Rectal smooth muscle tissue (tissue), 1 donor: ENCODE measurements around the gene RNH1.

Source experiments
- H3K27ac ChIP-seq: one replicate; pipeline ENCODE4 v1.7.0; 2013; ENCODE audit warnings: low read depth, low read length, inconsistent platforms
- H3K27me3 ChIP-seq: one replicate; pipeline ENCODE4 v1.7.0; 2013; ENCODE audit warnings: low read length; ENCODE audit not compliant: control insufficient read depth, insufficient read depth
- H3K36me3 ChIP-seq: one replicate; pipeline ENCODE4 v1.7.0; 2013; ENCODE audit warnings: low read length; ENCODE audit not compliant: control insufficient read depth, insufficient read depth
- H3K4me1 ChIP-seq: one replicate; pipeline ENCODE4 v1.7.0; 2013; ENCODE audit warnings: low read length; ENCODE audit not compliant: control insufficient read depth, insufficient read depth
- H3K4me3 ChIP-seq: one replicate; pipeline ENCODE4 v1.7.0; 2013; ENCODE audit warnings: low read length
- H3K9ac ChIP-seq: one replicate; pipeline ENCODE4 v1.7.0; 2013; ENCODE audit warnings: low read length

RNH1 gene

DNA sequence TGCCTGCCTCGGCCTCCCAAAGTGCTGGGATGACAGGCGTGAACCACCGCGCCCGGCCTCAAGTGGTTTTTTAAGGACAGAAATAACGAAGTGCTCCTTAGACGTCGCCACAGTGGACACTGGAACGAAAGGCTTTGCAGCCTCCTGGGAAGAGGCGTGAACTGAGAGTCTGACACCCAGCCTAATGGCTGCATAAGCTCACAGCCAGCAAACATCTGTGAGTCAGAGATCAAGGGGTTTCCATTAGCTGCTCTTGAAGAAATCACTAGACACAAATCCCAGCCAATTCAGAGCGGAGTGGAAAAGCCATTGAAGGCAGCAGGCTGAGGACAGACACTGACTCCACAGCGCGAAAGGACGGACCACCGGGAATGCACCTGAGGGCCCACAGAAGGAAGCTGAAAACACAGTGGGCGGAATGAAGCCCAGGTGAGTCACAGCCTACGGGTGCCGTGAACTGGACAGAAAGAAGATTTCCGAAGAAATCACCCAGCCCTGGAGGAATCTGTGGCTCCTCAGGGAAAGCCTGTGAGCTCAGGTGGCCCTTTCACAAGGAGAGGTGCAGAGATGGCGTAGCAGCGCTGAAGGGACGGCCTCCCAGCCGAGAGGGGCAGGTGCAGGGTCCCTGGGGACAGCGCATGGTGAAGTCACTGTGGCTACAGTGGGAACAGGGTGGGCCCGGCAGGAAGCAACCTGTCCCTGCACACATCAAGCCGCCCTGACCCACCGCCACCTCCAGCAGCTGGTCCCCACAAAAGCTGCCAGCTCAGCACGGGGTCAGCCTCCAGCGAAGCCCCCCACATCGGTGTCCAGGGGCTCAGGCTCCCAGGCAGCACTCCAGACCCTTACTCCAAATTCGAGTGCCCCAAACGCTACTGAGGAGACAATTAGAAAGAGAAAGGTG, 41.9 kb upstream of the RNH1 start:
- no peak overlapping the region for H3K9ac ChIP-seq
- peaks cover 15% of the 10 kb centered on the region for H3K27me3 ChIP-seq
- H3K36me3 ChIP-seq: no peaks in the 10 kb centered on the region
- H3K4me3 ChIP-seq: no peak overlapping the region
- no peak overlapping the region for H3K27ac ChIP-seq
- no peaks in the 10 kb centered on the region for H3K4me1 ChIP-seq

DNA sequence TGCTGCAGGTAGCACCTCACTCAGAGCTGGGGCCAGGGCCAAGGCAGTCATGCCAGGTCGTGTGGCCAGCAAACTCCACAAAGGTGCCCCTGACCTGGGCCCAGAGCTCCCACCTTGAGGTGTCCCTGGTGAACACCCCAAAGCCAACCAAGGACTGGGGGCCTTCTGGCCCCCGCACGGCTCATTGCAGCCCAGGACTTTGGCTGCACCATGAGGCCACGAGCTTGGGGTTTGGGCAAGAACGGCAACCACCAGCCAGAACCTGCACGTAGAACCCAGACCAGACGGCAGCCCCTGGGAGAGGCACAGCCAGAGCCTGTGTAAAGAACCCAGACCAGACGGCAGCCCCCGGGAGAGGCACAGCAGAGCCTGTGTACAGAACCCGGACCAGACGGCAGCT, 38.1 kb upstream of the RNH1 start:
- no peaks in the 10 kb centered on the region for H3K4me1 ChIP-seq
- H3K36me3 ChIP-seq: no peaks in the 10 kb centered on the region
- no peak overlapping the region for H3K9ac ChIP-seq
- H3K27me3 ChIP-seq: no peaks in the 10 kb centered on the region
- H3K27ac ChIP-seq: no peak overlapping the region
- no peak overlapping the region for H3K4me3 ChIP-seq

- H3K36me3 ChIP-seq: no peaks in the 10 kb centered on the region
- no peak overlapping the region for H3K27ac ChIP-seq
- H3K27me3 ChIP-seq: no peaks in the 10 kb centered on the region
- no peak overlapping the region for H3K4me3 ChIP-seq
- no peaks in the 10 kb centered on the region for H3K4me1 ChIP-seq
- no peak overlapping the region for H3K9ac ChIP-seq
Observed at GRCh38 chr11:544817-545166, 37.8 kb upstream of the RNH1 start.

DNA sequence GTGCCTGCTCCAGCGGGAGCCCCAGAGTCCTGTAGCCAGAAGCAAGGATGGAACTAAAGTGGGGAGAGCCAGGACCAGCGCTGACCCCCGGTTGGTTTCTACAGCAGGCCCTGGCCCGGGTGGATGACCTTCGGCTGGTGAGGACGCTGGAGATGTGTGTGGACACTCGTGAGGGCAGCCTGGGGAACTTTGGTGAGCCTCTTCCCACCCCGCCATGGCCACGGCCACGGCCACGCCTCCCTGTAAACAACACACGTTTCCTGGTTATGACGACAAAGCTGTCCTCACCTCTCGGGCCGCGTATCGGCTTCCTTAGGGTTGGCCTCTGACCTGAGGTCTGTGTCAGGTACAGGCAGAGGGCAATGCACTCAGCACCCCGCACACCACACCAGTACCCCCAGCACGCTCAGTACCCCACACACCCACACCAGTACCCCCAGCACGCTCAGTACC, 34.4 kb upstream of the RNH1 start:
- H3K9ac ChIP-seq: no peak overlapping the region
- no peak overlapping the region for H3K27ac ChIP-seq
- no peak overlapping the region for H3K4me3 ChIP-seq
- no peaks in the 10 kb centered on the region for H3K4me1 ChIP-seq
- peaks cover 4% of the 10 kb centered on the region for H3K27me3 ChIP-seq
- H3K36me3 ChIP-seq: no peaks in the 10 kb centered on the region

DNA sequence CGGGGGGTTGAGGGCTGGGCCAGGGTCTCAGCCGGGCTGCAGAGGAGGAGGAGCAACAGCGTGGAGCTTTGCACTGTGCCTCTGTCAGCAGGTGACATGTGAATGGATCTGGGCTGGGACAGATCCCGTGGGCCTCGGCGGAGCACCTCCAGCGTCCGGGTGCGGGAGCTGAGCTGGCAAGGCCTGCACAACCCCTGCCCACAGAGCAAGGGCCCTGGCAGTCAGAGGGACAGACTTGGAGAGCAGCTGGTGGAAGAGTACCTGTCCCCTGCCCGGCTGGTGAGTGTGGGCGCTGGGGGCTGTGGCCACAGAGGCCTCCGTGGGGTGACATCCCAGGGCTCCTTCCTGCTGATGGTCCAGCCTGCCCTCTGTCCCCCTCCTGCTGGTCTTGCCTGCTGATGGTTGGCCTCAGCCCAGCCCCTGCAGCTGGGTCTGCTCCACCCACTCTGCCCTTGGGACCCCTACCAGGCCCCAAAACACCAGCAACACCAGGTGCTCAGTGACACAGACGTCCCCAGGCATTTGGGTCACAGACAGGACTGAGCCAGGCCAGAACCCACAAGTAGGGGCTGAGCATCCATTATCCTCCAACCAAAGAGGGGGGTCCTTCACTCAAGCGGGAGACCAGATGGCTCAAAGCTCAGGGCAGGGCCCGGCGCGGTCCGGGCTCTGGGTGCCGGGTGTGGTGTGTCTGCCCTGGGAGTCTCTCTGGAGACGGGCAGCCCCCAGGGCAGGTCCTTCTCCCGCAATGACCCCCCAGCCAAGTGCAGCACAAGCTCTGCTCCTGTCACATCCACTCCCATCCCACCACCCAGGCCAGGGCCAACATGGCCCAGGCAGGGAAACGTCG, 33.8 kb upstream of the RNH1 start:
- Histone ChIP-seq H3K4me1 (no peaks in the 10 kb centered on the region), H3K27me3 (peaks cover 4% of the 10 kb centered on the region), H3K9ac (no peak overlapping the region), H3K36me3 (no peaks in the 10 kb centered on the region), H3K4me3 (no peak overlapping the region), H3K27ac (no peak overlapping the region)

DNA sequence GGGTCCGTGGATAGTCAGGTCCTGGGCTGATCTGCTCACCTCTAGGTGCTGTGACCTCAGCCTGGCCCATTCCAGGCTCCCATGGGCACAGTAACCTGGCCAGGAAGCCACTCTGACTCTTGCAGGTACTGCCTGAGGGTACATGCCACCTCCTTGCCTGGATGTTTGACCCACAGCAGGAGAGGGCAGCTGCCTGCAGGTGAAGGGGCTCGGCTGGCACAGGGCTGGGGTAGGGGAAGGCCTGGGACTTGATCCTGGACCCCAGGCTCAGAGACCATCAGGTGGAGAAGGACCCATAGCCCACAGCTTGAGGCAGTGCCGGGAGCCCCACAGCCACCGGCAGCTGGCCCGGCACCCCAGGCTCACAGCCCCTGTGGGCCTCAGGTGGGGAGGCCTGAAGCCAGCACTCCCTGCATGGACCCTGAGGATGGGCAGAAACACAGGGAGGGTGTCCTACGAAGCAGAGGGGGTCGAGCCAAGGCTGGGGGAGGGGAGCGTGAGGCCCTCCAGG, 33.0 kb upstream of the RNH1 start:
- no peaks in the 10 kb centered on the region for H3K36me3 ChIP-seq

DNA sequence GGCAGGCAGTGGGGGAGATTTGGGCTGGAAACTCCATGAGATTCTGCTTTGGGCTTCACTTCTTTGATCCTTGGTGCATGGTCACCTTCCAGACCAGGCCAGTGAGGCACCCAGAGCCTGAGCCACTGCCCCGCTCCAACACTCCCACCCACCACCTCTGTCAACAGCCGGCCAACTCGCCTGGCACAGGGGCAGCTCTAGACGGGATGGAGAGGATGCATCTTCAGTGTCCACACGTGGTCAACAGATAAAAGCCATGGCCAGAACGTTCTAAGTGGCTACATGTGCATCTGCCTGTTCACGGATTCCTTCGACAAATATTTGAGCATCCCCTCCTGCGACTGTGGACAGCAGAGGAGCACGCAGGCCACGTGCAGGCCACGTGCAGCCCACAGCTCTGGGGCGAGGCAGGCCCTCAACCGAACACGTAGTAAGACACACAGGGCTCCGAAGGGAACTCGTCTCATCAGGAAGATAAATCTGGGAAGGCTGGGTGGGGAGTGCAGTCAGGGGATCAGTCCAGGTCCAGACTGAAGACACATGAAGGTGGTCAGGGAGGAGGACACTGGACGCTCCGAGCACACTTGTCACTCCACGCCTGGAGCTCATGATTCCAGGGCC, 31.5 kb upstream of the RNH1 start:
- H3K4me1 ChIP-seq: peaks cover 7% of the 10 kb centered on the region
- no peak overlapping the region for H3K9ac ChIP-seq
- no peak overlapping the region for H3K27ac ChIP-seq
- H3K4me3 ChIP-seq: no peak overlapping the region
- H3K27me3 ChIP-seq: peaks cover 4% of the 10 kb centered on the region
- peaks cover under 1% of the 10 kb centered on the region for H3K36me3 ChIP-seq

More for the DNA sequence above, 33.0 kb upstream of the RNH1 start:
- H3K27ac ChIP-seq: no peak overlapping the region
- H3K4me1 ChIP-seq: no peaks in the 10 kb centered on the region
- H3K9ac ChIP-seq: no peak overlapping the region
- peaks cover 4% of the 10 kb centered on the region for H3K27me3 ChIP-seq
- no peak overlapping the region for H3K4me3 ChIP-seq

GRCh38 chr11:537622-538430, 30.8 kb upstream of the RNH1 start:
- Histone ChIP-seq H3K27me3 (peaks cover 4% of the 10 kb centered on the region), H3K4me3 (peak overlapping the region; percentile 55), H3K4me1 (peaks cover 7% of the 10 kb centered on the region), H3K9ac (no peak overlapping the region), H3K36me3 (peaks cover 5% of the 10 kb centered on the region), H3K27ac (no peak overlapping the region)

DNA sequence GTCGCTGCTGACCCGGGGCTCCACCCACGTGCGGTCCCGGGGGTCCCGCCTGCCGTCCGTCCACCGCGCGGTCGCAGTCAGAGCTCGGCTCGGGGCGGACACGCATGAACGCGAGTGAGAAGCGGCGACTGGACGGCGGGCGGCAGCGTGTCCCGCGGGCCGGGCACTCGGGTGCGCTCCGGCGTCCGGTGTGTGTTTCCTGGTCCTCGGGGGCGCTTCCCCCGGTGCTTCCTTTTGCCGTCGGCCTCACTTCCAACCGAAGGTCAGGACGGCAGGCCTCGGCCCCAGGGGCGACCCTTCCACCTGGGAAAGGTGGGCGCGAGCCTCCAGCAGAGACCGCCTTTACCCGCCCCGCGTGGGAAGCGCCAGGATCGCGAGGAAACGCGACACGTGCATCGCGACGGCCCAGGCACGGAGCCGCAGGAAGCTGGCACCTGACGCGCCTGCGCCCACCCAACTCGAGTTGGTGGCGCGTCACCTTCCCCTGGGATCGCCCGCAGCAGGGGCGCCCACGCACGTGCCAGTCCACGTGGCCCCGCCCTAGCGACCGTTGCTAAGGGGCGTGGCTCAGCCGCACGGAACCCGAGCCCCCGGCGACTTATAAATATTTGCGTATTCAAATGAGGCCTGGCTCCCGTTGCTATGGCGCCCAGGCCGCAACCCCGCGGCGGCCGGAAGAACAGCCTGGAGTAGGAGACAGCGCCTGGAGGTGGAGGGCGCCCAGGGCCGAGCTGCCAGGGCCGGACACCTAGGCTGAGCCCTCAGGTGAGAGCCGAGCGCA, 30.0 kb upstream of the RNH1 start, which contains the start of gene LRRC56:
Gene LRRC56, plus strand, starts transcription at position 687 of the 781 bp plus-strand sequence. CDS start 3,158 bp downstream, outside the sequence.
- Histone ChIP-seq H3K27me3 (peaks cover 4% of the 10 kb centered on the region), H3K36me3 (peaks cover 12% of the 10 kb centered on the region), H3K9ac (peak within 1 kb of the TSS; percentile 17), H3K4me1 (peaks cover 7% of the 10 kb centered on the region), H3K4me3 (peak within 1 kb of the TSS; percentile 55), H3K27ac (no peak within 1 kb of the TSS)

DNA sequence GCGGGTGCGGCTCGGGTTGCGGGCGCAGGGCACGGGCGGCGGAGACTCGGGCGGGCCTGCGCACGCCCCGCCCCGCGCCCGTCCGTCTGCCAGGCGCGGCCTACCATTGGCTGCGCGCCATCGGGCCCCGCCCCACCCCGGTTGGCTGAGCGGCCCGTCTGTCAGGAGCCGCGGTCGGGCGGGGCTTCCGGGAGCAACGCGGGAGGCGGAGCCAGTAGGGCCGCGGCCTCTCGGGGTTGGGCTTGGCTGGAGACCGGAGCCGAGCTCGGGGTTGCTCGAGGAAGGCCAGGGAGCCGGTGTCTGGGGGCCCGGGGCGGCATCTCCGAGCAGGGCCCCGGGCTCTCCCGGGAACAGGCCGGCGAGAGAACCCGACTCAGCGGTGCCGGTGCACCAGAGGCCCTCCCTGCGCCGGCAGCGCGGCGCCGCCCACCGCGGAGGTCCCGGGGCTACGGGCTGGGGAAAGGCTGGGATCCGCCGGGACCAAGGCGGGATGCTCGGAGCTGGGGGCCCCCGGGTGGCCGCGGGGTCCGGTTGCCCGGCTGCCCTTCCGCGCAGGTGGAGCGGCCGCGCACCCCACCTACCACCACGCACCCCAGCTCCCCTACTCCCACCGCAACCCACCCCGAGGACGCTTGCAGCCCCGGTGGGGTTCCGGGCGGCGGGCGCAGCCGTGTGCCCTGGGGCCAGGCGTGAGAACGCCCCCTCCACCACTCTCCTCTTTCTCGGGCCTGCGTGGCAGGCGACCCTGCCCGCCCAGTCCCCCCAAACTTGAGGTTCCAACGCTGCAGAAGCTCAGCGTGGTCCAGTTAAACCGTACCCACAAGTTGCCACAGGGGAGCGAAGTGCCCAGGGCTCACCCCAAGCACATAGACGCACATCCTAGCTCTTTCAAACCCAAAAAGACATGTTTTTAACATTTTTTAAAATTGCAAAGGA, 28.7 kb upstream of the RNH1 start, which contains the start of gene HRAS:
Gene HRAS, minus strand, starts transcription at position 58 of the 936 bp plus-strand sequence.
- Histone ChIP-seq H3K9ac (peak within 1 kb of the TSS; percentile 49), H3K27ac (peak within 1 kb of the TSS; percentile 32), H3K4me1 (peaks cover 7% of the 10 kb centered on the region), H3K4me3 (peak within 1 kb of the TSS; percentile 78), H3K27me3 (peaks cover 4% of the 10 kb centered on the region), H3K36me3 (peaks cover 12% of the 10 kb centered on the region)
